Neural cell (in vitro differentiated cells): ENCODE results near the gene KYNU. TPM values are rescaled to one million over a fixed set of nuclear protein-coding genes. Genes with fewer than 3 reads are reported as not detected.

Experiments
- H2AFZ ChIP-seq: fragments of 200-600, 300-800 bp; sonication (generic), shearing (Covaris generic); 2 replicates; pipeline ENCODE4 v1.6.0; 2014; ENCODE audit warnings: low read depth, mild to moderate bottlenecking, antibody characterized with exemption, low read length, moderate library complexity
- H3F3A ChIP-seq: fragments of 200-600 bp; shearing (Covaris generic); 2 replicates; pipeline ENCODE4 v1.6.1; 2016; ENCODE audit warnings: mild to moderate bottlenecking, moderate library complexity, mixed read lengths, antibody characterized with exemption, low read length; ENCODE audit not compliant: insufficient read depth, poor library complexity, severe bottlenecking
- H3K27ac ChIP-seq: fragments of 200-600, 300-800 bp; sonication (generic), shearing (Covaris generic); 2 replicates; pipeline ENCODE4 v1.5.1; 2014; ENCODE audit warnings: mild to moderate bottlenecking, low read length, moderate library complexity
- H3K27me3 ChIP-seq: fragments of 300-800, 200-600 bp; sonication (generic), shearing (Covaris generic); 2 replicates; pipeline ENCODE4 v1.6.0; 2014; ENCODE audit warnings: mild to moderate bottlenecking, low read depth, low read length, moderate library complexity; ENCODE audit not compliant: insufficient read depth
- H3K36me3 ChIP-seq: fragments of 300-800, 200-600 bp; sonication (generic), shearing (Covaris generic); 2 replicates; pipeline ENCODE4 v1.5.1; 2014; ENCODE audit warnings: mild to moderate bottlenecking, antibody characterized with exemption, low read length, moderate library complexity; ENCODE audit not compliant: insufficient read depth
- H3K4me2 ChIP-seq: fragments of 300-800, 200-600 bp; sonication (generic), shearing (Covaris generic); 2 replicates; pipeline ENCODE4 v1.6.0; 2014; ENCODE audit warnings: mild to moderate bottlenecking, low read length
- H3K4me3 ChIP-seq: fragments of 300-800, 200-600 bp; sonication (generic), shearing (Covaris generic); 2 replicates; pipeline ENCODE4 v1.5.1; 2014; ENCODE audit warnings: mild to moderate bottlenecking, low read length, moderate library complexity
- H3K79me2 ChIP-seq: fragments of 200-600 bp; shearing (Covaris generic); replicated peaks from 2 replicates; pipeline ENCODE4 v1.6.0; 2014; ENCODE audit warnings: mild to moderate bottlenecking, low read length, moderate library complexity; ENCODE audit not compliant: insufficient read depth
- H3K9ac ChIP-seq: fragments of 300-800, 200-600 bp; sonication (generic), shearing (Covaris generic); 2 replicates; pipeline ENCODE4 v1.6.1; 2016; ENCODE audit warnings: mild to moderate bottlenecking, low read length, mixed read lengths
- H3K9me2 ChIP-seq: fragments of 200-600 bp; shearing (Covaris generic); 2 replicates; pipeline ENCODE4 v1.6.1; 2016; ENCODE audit warnings: mild to moderate bottlenecking, low read length, mixed read lengths; ENCODE audit not compliant: insufficient read depth
- H3K9me3 ChIP-seq: fragments of 200-600, 300-800 bp; sonication (generic), shearing (Covaris generic); 2 replicates; pipeline ENCODE4 v1.6.1; 2016; ENCODE audit warnings: mild to moderate bottlenecking, mixed run types, low read length, moderate library complexity, mixed read lengths
- H4K20me1 ChIP-seq: fragments of 200-600 bp; shearing (Covaris generic); 2 replicates; pipeline ENCODE4 v1.6.1; 2016; ENCODE audit warnings: mild to moderate bottlenecking, mixed run types; ENCODE audit not compliant: insufficient read depth
- EP300 ChIP-seq: fragments of 450-650 bp; conservative IDR thresholded peaks from 2 replicates; pipeline ENCODE4 v1.6.1; 2014; ENCODE audit warnings: antibody characterized with exemption, mild to moderate bottlenecking, moderate library complexity; ENCODE audit not compliant: poor library complexity, severe bottlenecking
- EZH2 ChIP-seq: fragments of 200-600, 300-800 bp; shearing (Covaris generic), sonication (generic); IDR thresholded peaks from 2 replicates; pipeline ENCODE4 v1.6.1; 2014; ENCODE audit warnings: antibody characterized with exemption, low read length, borderline replicate concordance, mild to moderate bottlenecking; ENCODE audit not compliant: insufficient read depth, poor library complexity, severe bottlenecking
- MXI1 ChIP-seq: fragments of 450-650 bp; conservative IDR thresholded peaks from 2 replicates; pipeline ENCODE4 v1.6.1; 2014; ENCODE audit warnings: antibody characterized with exemption, mild to moderate bottlenecking; ENCODE audit not compliant: poor library complexity, severe bottlenecking
- POLR2AphosphoS5 ChIP-seq: IDR thresholded peaks from 2 replicates; pipeline ENCODE4 v1.6.1; 2012
- RAD21 ChIP-seq: fragments of 450-650 bp; conservative IDR thresholded peaks from 2 replicates; pipeline ENCODE4 v1.6.1; 2014; ENCODE audit warnings: antibody characterized with exemption, mild to moderate bottlenecking, moderate library complexity
- SMC3 ChIP-seq: fragments of 450-650 bp; conservative IDR thresholded peaks from 2 replicates; pipeline ENCODE4 v1.6.1; 2014; ENCODE audit warnings: antibody characterized with exemption, mild to moderate bottlenecking, moderate library complexity; ENCODE audit not compliant: poor library complexity
- TAF1 ChIP-seq: IDR thresholded peaks from 2 replicates; pipeline ENCODE4 v1.6.1; 2012; ENCODE audit warnings: low read depth
- polyA plus RNA-seq: library from polyadenylated mRNA; depleted of rRNA; stranded (reverse); fragments of >200 nt; gene quantifications from 2 replicates; pipeline ENCODE4 v1.2.3, GENCODE V29; 2014
- TF ChIP-seq, protein P1 (sequence below): fragments of 450-650 bp; IDR thresholded peaks from 2 replicates; pipeline ENCODE4 v1.5.1; 2014; ENCODE audit warnings: antibody characterized with exemption, mild to moderate bottlenecking, moderate library complexity; ENCODE audit not compliant: poor library complexity, severe bottlenecking
- TF ChIP-seq, protein P2 (sequence below): IDR thresholded peaks from 2 replicates; pipeline ENCODE4 v1.6.1; 2012; ENCODE audit warnings: borderline replicate concordance

Gene KYNU
- polyA plus RNA-seq, 1 donor from 2014 or later = 0.25 TPM

DNA sequence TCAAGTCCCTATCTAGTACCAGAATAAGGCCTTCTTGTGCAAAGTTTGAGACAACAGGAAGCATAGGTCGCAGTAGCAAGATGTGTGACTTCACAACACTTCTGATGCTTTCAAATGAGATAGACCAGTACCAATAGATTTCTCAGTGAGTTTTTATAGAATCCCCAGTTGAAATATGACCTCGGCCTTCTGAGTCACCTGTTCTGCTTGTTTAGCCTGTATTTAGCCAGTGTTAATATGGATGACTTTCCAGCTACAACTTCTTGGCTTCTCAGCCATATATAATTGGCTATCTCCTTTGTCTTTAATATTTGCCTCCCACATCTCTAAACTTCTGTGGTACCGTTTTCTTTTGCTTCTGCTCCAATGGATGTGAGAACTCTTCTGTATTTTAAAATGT lies 113.8 kb downstream of the KYNU start:
- H3K4me2 ChIP-seq = no peak overlapping the region

DNA sequence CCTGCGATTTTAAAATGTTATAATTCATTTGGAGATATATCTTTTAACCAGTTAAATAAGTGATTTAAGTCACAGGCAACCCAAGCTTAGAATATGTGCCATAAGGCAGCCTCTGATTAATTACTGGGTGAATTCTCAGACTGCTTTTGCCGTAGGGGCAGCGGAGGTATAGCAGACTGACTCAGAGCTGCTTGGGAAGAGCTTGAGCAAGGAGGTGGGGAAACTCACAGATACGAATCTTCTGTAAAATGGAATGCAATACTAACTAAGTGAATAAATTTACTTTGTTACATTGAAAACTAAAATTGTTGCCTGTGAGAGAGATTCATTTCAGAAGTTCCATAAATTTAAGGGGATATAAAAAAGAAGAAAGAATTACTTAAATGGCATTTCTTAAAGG lies 115.4 kb downstream of the KYNU start:
- no peak overlapping the region for H3K4me3 ChIP-seq
- H3K9ac ChIP-seq = no peak overlapping the region
- TF ChIP-seq TAF1 (no peak), MXI1 (no peak), EP300 (no peak), POLR2AphosphoS5 (no peak), SMC3 (no peak), RAD21 (no peak), EZH2 (no peak)
- TF ChIP-seq, protein P1, sequence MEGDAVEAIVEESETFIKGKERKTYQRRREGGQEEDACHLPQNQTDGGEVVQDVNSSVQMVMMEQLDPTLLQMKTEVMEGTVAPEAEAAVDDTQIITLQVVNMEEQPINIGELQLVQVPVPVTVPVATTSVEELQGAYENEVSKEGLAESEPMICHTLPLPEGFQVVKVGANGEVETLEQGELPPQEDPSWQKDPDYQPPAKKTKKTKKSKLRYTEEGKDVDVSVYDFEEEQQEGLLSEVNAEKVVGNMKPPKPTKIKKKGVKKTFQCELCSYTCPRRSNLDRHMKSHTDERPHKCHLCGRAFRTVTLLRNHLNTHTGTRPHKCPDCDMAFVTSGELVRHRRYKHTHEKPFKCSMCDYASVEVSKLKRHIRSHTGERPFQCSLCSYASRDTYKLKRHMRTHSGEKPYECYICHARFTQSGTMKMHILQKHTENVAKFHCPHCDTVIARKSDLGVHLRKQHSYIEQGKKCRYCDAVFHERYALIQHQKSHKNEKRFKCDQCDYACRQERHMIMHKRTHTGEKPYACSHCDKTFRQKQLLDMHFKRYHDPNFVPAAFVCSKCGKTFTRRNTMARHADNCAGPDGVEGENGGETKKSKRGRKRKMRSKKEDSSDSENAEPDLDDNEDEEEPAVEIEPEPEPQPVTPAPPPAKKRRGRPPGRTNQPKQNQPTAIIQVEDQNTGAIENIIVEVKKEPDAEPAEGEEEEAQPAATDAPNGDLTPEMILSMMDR = no peak
- TF ChIP-seq, protein P2, sequence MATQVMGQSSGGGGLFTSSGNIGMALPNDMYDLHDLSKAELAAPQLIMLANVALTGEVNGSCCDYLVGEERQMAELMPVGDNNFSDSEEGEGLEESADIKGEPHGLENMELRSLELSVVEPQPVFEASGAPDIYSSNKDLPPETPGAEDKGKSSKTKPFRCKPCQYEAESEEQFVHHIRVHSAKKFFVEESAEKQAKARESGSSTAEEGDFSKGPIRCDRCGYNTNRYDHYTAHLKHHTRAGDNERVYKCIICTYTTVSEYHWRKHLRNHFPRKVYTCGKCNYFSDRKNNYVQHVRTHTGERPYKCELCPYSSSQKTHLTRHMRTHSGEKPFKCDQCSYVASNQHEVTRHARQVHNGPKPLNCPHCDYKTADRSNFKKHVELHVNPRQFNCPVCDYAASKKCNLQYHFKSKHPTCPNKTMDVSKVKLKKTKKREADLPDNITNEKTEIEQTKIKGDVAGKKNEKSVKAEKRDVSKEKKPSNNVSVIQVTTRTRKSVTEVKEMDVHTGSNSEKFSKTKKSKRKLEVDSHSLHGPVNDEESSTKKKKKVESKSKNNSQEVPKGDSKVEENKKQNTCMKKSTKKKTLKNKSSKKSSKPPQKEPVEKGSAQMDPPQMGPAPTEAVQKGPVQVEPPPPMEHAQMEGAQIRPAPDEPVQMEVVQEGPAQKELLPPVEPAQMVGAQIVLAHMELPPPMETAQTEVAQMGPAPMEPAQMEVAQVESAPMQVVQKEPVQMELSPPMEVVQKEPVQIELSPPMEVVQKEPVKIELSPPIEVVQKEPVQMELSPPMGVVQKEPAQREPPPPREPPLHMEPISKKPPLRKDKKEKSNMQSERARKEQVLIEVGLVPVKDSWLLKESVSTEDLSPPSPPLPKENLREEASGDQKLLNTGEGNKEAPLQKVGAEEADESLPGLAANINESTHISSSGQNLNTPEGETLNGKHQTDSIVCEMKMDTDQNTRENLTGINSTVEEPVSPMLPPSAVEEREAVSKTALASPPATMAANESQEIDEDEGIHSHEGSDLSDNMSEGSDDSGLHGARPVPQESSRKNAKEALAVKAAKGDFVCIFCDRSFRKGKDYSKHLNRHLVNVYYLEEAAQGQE = no peak
- no peaks in the 10 kb centered on the region for H4K20me1 ChIP-seq
- H3K4me2 ChIP-seq = no peak overlapping the region
- no peaks in the 10 kb centered on the region for H3K27me3 ChIP-seq
- H3K36me3 ChIP-seq = no peaks in the 10 kb centered on the region
- no peak overlapping the region for H2AFZ ChIP-seq
- no peaks in the 10 kb centered on the region for H3F3A ChIP-seq
- no peaks in the 10 kb centered on the region for H3K79me2 ChIP-seq
- H3K9me2 ChIP-seq = no peaks in the 10 kb centered on the region
- H3K27ac ChIP-seq = no peak overlapping the region
- no peaks in the 10 kb centered on the region for H3K9me3 ChIP-seq

More for the DNA sequence above, 113.8 kb downstream of the KYNU start:
- no peak for TF ChIP-seq EZH2
- TF ChIP-seq, protein P2 = no peak
- Histone ChIP-seq H4K20me1 (no peaks in the 10 kb centered on the region), H3K36me3 (no peaks in the 10 kb centered on the region), H3K9me3 (no peaks in the 10 kb centered on the region), H3K9me2 (no peaks in the 10 kb centered on the region), H3K4me3 (no peak overlapping the region), H3F3A (no peaks in the 10 kb centered on the region), H3K27ac (no peak overlapping the region), H3K9ac (no peak overlapping the region), H2AFZ (no peak overlapping the region), H3K79me2 (no peaks in the 10 kb centered on the region), H3K27me3 (no peaks in the 10 kb centered on the region)
